ENCODE measurements around the gene ERI3.

ERI3 gene

DNA sequence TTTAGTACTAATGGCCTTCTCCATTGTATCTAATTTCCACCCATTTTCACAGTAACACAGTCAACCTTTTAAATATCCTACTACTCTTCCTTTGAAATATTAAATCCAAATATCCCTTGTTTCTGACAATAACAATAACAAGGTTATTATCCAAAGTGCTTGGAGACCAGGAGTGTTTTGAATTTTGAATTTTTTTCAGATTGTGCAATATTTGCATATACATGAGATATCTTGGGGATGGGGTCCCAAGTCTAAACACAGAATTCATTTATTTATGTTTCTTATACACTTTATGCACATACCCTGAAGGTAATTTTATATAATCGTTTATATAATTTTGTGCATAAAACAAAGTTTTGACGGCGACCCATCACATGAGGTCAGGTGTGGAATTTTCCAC lies 124.3 kb downstream of the ERI3 start:
- H3K4me3 ChIP-seq, result no peak overlapping the region
- no peaks in the 10 kb centered on the region for H3K4me1 ChIP-seq
- H3K9me3 ChIP-seq, result no peaks in the 10 kb centered on the region
- DNase-seq (ENCODE audit: low spot score in 2 of 2), result no peak
- in situ Hi-C loops (cut with MboI; ENCODE audit: low sequenced_read_pairs), result no loop called here
- peaks cover 10% of the 10 kb centered on the region; the same call in 1 of the 2 replicates for H3K36me3 ChIP-seq (replicated peaks)
- H3K27me3 ChIP-seq (ENCODE audit: low read depth), result no peaks in the 10 kb centered on the region

DNA sequence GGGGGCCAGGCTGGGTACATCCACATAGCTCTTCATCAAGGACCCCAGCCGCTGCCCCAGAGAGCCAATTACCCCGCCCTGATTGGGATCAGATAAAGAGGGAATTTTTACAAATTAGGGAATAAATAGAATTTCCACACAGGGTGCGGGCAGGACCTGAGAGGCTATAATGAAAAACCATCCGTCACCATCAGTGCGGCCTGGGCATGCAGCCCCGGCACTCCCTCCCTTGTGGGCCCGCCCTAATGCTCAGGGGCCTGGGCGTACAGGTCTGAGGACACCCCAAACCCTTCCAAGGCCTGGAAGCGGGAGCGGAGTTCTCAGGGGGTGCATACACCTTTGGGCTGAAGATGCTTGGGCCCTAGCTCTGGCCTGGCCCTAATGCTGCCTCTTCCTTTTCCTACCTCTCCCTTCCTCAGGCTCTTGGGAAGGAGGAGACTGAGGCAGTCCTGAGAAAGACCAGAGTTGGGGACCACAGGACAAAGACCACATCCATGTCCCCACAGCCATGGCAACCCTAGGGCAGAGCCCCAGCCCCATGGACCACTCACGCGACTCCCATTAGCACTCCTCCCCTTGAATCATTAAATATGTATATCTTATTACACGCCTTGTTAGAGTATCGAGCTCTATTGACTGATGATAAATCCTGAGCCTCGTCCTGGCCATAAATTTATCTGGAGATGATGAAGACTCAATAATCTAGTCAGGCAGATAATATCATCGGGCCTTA lies 125.5 kb downstream of the ERI3 start:
- Histone ChIP-seq H3K4me1 (no peaks in the 10 kb centered on the region), H3K36me3 (replicated peaks) (peaks cover 10% of the 10 kb centered on the region; the same call in 1 of the 2 replicates), H3K4me3 (no peak overlapping the region), H3K27me3 (ENCODE audit: low read depth) (no peaks in the 10 kb centered on the region), H3K9me3 (no peaks in the 10 kb centered on the region)
- no peak for DNase-seq (ENCODE audit: low spot score in 2 of 2)
- in situ Hi-C loops (cut with MboI; ENCODE audit: low sequenced_read_pairs), result no loop called here

DNA sequence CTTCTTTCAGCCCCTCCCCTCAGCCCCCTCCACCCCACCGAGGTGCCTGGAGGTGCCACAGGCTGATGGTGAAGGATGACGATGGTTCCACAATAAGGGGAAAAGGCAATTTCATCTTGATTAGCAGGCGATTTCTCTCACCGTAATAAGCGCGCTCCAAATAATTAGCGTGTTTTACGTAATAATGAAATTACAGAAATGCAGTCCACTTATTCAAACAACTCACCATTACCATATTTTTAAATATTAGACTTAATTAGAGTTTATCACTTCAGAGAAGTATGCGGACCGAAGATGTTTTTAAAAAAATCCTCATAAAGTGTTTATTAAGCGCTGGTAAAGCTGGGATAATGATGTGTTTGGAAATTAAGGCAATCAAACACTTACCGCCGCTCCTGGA lies 126.8 kb downstream of the ERI3 start:
- in situ Hi-C loops (cut with MboI; ENCODE audit: low sequenced_read_pairs), result no loop called here
- Histone ChIP-seq H3K4me3 (no peak overlapping the region), H3K9me3 (no peaks in the 10 kb centered on the region), H3K27me3 (ENCODE audit: low read depth) (no peaks in the 10 kb centered on the region), H3K36me3 (replicated peaks) (peaks cover 10% of the 10 kb centered on the region; the same call in 1 of the 2 replicates), H3K4me1 (no peaks in the 10 kb centered on the region)
- no peak for DNase-seq (ENCODE audit: low spot score in 2 of 2)

DNA sequence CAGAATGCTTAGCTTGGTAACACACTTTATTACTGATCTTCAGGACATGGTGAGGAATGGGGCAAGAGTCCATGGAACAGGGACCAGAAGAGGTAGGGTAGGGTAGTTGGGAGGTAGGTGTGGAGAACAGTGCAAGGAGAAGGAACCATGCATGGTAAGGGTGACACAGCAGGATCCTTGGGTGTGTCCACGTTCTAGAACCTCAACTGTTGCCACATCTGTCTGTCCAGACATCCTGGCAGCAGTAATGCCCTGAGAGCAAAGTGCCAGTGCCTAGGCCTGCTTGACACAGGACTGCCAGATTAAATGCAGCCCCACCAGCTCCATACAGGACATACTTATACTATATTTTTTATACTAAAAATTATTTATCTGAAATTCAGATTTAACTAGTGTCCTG lies 127.8 kb downstream of the ERI3 start:
- H3K4me3 ChIP-seq, result no peak overlapping the region
- no peaks in the 10 kb centered on the region for H3K4me1 ChIP-seq
- no peaks in the 10 kb centered on the region for H3K9me3 ChIP-seq
- in situ Hi-C loops (cut with MboI; ENCODE audit: low sequenced_read_pairs), result no loop called here
- no peaks in the 10 kb centered on the region for H3K27me3 ChIP-seq (ENCODE audit: low read depth)
- DNase-seq (ENCODE audit: low spot score in 2 of 2), result no peak
- peaks cover 10% of the 10 kb centered on the region; the same call in 1 of the 2 replicates for H3K36me3 ChIP-seq (replicated peaks)

DNA sequence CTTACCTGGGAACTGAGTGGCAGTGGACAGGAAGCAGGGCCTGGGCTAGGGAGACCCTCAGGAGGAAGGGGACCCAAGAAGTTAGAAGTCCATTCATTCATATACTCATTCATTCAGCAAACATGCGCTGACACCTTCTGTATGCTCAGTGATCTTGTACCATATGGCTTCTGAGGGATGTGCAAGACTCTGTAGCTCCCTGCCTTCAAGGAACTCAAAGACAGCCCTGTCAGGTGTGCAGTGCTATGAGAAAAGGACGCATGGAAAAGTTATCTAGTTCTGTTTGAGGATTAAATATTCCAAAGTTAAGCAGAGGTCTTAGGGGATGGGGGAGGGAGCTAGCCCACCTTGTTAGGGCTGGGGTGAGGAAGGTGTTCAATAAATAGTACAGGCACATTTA lies 129.3 kb downstream of the ERI3 start:
- Histone ChIP-seq H3K36me3 (replicated peaks) (peaks cover 10% of the 10 kb centered on the region), H3K9me3 (no peaks in the 10 kb centered on the region), H3K27me3 (ENCODE audit: low read depth) (no peaks in the 10 kb centered on the region), H3K4me3 (no peak overlapping the region), H3K4me1 (no peaks in the 10 kb centered on the region)
- no peak for DNase-seq (ENCODE audit: low spot score in 2 of 2)
- in situ Hi-C loops (cut with MboI; ENCODE audit: low sequenced_read_pairs), result no loop called here

DNA sequence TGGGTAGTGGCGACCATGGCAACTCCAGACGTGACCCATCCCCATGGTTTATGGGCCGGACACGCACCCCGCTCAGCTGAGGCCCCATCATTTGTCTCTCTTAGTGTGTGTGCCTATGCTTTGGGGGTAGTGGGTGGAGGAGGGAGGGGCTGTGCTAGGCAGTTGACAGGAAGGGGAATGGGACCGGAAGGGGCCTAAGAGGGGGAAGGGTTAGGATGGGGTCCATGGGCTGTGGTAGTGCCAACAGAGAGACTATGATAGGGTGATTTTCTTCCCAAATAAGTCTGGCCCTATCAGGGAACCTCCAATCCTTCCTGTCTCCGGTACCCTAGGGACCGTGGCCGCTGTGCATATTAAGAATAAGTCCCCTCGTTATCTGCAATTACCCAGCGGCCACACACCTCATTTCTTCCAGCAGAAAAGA lies 131.9 kb downstream of the ERI3 start:
- in situ Hi-C loops (cut with MboI; ENCODE audit: low sequenced_read_pairs), result no loop called here
- H3K4me1 ChIP-seq, result no peaks in the 10 kb centered on the region
- H3K36me3 ChIP-seq (replicated peaks), result peaks cover 32% of the 10 kb centered on the region
- H3K9me3 ChIP-seq, result no peaks in the 10 kb centered on the region
- H3K4me3 ChIP-seq, result no peak overlapping the region
- no peak for DNase-seq (ENCODE audit: low spot score in 2 of 2)
- H3K27me3 ChIP-seq (ENCODE audit: low read depth), result no peaks in the 10 kb centered on the region

DNA sequence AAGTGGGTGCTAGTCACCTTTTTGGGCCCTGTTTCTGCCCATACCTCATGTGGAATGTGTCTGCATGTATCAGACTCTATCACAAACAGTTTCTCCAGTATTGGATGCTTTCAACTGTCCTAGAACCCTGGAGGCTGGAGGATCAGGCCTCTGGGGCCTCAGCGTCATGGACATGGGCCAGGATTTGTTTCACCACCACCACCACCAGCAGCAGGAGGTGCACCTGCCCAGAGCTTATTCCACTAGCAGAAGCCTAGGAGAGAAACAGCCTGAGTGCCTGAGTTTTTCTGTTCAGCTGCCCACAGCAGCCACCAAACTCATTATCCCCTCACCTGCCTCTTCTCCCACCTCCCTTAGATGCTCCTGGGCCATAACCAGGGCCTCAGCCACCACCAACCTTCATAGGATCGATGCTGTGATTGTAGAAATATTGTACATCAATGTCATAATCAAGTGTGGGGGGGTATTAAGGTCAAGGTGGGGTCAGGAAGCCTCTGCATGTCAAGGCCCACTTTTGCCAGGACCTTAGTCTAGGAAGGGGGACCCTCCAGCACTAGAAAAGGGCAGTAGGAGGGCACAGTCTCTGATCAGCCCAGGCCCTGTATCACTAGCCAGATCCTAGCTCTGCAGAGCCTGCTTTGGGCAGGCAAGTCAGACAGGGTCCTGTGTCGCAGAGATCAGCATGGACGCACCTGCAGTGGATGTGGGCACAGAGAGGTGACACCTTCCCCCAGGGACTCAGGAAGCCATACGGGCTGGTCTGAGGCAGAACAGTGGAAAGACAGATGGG lies 132.5 kb downstream of the ERI3 start:
- Histone ChIP-seq H3K9me3 (no peaks in the 10 kb centered on the region), H3K27me3 (ENCODE audit: low read depth) (no peaks in the 10 kb centered on the region), H3K4me3 (no peak overlapping the region), H3K4me1 (no peaks in the 10 kb centered on the region), H3K36me3 (replicated peaks) (peaks cover 38% of the 10 kb centered on the region)
- no peak for DNase-seq (ENCODE audit: low spot score in 2 of 2)
- in situ Hi-C loops (cut with MboI; ENCODE audit: low sequenced_read_pairs), result no loop called here

DNA sequence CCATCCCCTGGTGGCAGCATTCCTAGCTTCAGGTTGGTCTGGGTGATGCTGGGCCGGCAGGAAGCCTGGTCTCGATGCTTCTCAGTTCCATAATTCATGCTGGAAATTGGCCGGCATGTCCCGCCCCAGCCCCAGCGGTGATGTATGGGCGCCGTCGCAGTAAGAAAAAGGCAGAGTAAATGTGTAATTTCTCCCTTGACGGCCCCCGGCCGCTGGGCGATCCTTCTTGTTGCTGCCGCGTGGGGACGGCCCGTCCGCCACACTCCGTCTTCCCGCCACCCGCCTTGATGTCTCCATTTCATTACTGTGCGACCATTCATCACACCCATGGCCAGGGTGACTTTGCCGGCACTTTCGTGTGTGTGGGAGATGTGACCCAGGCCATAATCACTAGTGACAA lies 133.3 kb downstream of the ERI3 start:
- DNase-seq (ENCODE audit: low spot score in 2 of 2), result no peak
- Histone ChIP-seq H3K4me3 (no peak overlapping the region), H3K9me3 (no peaks in the 10 kb centered on the region), H3K36me3 (replicated peaks) (peaks cover 46% of the 10 kb centered on the region), H3K4me1 (no peaks in the 10 kb centered on the region), H3K27me3 (ENCODE audit: low read depth) (no peaks in the 10 kb centered on the region)
- in situ Hi-C loops (cut with MboI; ENCODE audit: low sequenced_read_pairs), result no loop called here

DNA sequence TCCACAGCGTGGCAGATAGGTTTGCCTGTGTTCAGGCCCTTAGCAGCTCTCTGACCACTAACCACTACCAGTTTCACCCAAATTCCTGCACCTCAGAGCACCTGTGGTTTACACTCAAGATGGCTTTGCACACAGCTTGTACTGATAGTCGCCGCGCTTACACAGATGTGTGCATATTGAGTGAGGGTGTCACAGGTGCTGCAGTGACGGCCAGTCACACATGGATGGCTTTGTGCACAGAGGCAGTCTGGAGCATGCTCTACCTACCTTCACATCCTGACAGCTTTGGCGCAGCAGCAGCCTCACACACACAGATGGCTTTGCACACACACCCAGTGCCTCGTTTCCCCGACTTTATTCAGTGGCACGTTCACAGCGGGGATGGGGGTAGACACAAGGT lies 134.3 kb downstream of the ERI3 start:
- no peak for DNase-seq (ENCODE audit: low spot score in 2 of 2)
- Histone ChIP-seq H3K36me3 (replicated peaks) (peaks cover 49% of the 10 kb centered on the region), H3K4me3 (no peak overlapping the region), H3K27me3 (ENCODE audit: low read depth) (no peaks in the 10 kb centered on the region), H3K9me3 (no peaks in the 10 kb centered on the region), H3K4me1 (no peaks in the 10 kb centered on the region)
- in situ Hi-C loops (cut with MboI; ENCODE audit: low sequenced_read_pairs), result no loop called here

DNA sequence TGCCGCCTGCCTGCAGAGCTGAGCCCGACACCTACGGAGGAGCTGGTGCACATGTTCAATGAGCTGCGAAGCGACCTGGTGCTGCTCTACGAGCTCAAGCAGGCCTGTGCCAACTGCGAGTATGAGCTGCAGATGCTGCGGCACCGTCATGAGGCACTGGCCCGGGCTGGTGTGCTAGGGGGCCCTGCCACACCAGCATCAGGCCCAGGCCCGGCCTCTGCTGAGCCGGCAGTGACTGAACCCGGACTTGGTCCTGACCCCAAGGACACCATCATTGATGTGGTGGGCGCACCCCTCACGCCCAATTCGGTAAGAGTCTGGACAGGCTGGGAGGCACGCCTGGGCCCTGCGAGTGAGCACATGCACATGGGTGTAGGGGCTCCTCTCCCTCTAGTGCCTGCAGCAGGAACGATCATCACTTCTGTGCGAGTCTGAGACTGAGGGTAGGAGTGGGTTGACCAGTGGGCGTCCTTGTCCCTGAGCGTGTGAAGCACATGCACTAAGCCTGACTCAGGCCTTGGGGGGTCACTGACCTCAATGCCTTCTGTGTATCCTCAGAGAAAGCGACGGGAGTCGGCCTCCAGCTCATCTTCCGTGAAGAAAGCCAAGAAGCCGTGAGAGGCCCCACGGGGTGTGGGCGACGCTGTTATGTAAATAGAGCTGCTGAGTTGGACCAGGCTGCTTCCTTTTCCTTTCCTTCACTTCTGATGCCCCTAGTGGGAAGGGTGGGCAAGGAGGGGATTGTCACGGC lies 134.9 kb downstream of the ERI3 start:
- Histone ChIP-seq H3K4me3 (no peak overlapping the region), H3K27me3 (ENCODE audit: low read depth) (no peaks in the 10 kb centered on the region), H3K4me1 (no peaks in the 10 kb centered on the region), H3K36me3 (replicated peaks) (peaks cover 52% of the 10 kb centered on the region), H3K9me3 (no peaks in the 10 kb centered on the region)
- DNase-seq (ENCODE audit: low spot score in 2 of 2), result no peak
- in situ Hi-C loops (cut with MboI; ENCODE audit: low sequenced_read_pairs), result no loop called here

DNA sequence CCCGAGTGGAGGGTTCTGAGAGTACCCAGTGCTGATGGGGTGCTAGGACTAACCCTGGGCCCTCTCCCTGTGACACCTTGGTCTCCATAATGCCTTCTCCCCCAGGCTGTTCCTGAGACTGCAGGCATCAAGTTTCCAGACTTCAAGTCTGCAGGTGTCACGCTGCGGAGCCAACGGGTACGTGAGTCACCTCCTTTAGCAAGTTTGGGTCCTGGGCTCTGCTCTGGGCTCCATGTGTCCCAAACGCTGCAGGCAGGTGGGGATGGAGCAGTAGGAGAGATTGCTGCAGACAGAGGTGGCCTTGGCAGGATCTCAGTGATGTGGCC lies 135.8 kb downstream of the ERI3 start:
- Histone ChIP-seq H3K27me3 (ENCODE audit: low read depth) (no peaks in the 10 kb centered on the region), H3K36me3 (replicated peaks) (peaks cover 57% of the 10 kb centered on the region), H3K4me3 (no peak overlapping the region), H3K9me3 (no peaks in the 10 kb centered on the region), H3K4me1 (no peaks in the 10 kb centered on the region)
- no peak for DNase-seq (ENCODE audit: low spot score in 2 of 2)
- in situ Hi-C loops (cut with MboI; ENCODE audit: low sequenced_read_pairs), result loop anchor here (5.0 to 10.0 kb wide), 2 partner anchors 378 to 436 kb away; no protein-coding TSS in a partner anchor

DNA sequence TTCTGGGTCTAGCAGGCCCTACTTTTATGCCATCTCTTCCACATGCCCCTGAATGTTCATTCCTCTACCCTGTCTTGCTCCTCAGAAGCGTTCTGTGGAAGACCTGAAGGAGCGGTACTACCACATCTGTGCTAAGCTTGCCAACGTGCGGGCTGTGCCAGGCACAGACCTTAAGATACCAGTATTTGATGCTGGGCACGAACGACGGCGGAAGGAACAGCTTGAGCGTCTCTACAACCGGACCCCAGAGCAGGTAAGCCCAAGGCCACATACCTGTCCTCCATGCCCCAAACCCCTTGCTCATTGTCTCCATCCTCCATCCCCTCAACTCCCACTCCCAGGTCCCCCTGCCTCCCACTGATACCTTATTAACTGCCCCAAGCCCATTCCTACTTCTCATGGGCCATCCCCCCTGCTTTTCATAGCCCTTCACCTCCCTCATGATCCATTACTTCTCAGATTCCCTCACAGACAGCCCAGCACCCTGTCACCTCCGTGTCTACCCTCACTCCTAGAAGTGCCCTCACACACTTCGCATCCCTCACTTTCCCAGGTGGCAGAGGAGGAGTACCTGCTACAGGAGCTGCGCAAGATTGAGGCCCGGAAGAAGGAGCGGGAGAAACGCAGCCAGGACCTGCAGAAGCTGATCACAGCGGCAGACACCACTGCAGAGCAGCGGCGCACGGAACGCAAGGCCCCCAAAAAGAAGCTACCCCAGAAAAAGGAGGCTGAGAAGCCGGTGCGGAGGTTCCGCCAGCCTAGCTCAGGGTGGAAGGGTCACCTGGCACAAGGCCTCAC lies 136.4 kb downstream of the ERI3 start:
- Histone ChIP-seq H3K4me1 (no peaks in the 10 kb centered on the region; the same call in 1 of the 2 replicates), H3K27me3 (ENCODE audit: low read depth) (no peaks in the 10 kb centered on the region), H3K36me3 (replicated peaks) (peaks cover 57% of the 10 kb centered on the region), H3K4me3 (no peak overlapping the region), H3K9me3 (no peaks in the 10 kb centered on the region)
- in situ Hi-C loops (cut with MboI; ENCODE audit: low sequenced_read_pairs), result loop anchor here (5.0 to 10.0 kb wide), 2 partner anchors 379 to 436 kb away; no protein-coding TSS in a partner anchor
- DNase-seq (ENCODE audit: low spot score in 2 of 2), result no peak

DNA sequence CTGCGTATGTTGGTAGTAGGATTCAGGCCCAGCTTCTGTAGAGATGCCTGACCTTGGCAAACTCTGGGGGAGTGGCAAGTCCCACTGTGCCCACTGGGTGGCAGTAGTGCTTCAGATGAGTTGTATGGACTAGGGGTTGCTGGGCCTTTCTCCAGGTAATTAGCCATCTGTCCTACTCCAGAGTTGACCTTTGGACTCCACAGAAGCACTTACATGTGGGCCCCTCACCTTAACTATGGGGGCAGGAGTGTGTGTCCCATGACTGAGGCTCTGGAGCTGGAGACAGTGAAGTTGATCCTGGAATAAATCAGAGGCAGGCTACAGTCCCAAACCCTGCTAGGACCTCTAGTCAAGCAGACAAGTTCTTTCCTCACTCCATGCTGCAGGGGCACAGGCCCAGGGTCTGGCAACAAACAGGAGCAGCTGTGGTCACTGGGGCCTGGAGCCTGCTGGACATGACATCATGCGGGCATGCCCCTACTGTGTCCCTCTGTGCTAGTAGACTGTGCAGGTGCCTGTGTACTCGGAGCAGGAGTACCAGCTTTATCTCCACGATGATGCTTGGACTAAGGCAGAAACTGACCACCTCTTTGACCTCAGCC lies 137.1 kb downstream of the ERI3 start:
- DNase-seq (ENCODE audit: low spot score in 2 of 2), result peak; percentile 55 to 89
- Histone ChIP-seq H3K9me3 (no peaks in the 10 kb centered on the region), H3K36me3 (replicated peaks) (peaks cover 57% of the 10 kb centered on the region), H3K4me1 (peaks cover 2% of the 10 kb centered on the region; the same call in 1 of the 2 replicates), H3K27me3 (ENCODE audit: low read depth) (no peaks in the 10 kb centered on the region), H3K4me3 (no peak overlapping the region)
- in situ Hi-C loops (cut with MboI; ENCODE audit: low sequenced_read_pairs), result loop anchor here (5.0 to 10.0 kb wide), 2 partner anchors 379 to 437 kb away; no protein-coding TSS in a partner anchor
